ENCODE results near the gene BRD3OS. TPM values are rescaled to one million over a fixed set of nuclear protein-coding genes. Genes with fewer than 3 reads are reported as not detected.

BRD3OS gene
- total and polyA plus RNA-seq, 10 of the 15 experiments (the other 5 are each of a cell fraction or from before 2014, with no cell fraction given), result 2.1 to 13.7 (median 10.7) TPM

DNA sequence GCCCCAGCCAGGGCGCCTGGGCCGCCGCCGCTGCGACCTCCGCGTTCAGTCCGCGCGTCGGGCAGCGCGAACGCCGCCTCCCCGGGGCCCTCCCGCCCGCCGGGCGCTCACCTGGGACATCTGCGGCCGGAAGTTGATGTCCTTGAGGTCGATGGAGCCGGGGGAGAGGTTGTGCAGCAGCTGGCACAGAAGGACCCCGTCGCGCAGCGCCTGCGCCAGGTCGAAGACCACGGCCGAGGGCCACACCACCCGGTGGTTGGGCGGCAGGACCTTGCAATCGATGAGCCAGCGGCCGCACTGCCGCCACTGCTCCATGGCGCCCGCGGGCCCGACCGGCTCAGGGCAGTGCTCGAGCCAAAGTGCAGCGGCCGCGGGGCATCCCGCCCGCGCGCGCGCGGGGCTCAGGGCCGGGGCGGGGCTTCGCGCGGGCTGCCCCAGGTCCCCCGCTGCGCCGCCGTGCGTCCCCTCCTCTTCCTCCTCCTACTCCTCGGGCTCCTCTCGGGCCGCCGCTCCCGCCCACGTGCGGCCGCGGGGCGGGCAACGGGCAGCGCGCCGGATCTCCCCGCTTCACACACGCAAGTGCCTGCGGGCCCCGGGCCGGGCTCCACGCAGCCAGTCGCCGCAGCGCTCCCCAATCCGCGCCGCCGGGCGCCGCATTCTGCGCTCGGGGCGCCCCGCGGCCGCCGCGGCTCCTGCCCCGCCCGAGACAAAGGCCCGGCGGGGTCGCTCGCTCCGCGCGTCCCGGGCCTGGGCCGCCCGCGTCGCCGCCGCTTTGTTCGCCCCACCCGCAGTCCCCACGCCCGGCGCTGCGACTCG, 33.1 kb upstream of the BRD3OS start, which contains the start of gene VAV2 (continued):
- TF ChIP-seq NFXL1 (IDR thresholded peaks at IDR 0.05; ENCODE audit: borderline replicate concordance) (no peak), ATF7 (IDR thresholded peaks at IDR 0.05; ENCODE audit: low read depth) (no peak), NFYB (IDR thresholded peaks at IDR 0.05; ENCODE audit: insufficient read depth, low read depth, low read length) (no peak), HDAC2 (IDR thresholded peaks at IDR 0.05) (no peak), PML (IDR thresholded peaks at IDR 0.05; ENCODE audit: low read length) (no peak), TCF12 (IDR thresholded peaks at IDR 0.05; ENCODE audit: low read depth, low read length) (no peak), TARDBP (IDR thresholded peaks at IDR 0.05; ENCODE audit: borderline replicate concordance) (no peak), ZNF207 (IDR thresholded peaks at IDR 0.05; ENCODE audit: borderline replicate concordance) (no peak), ZNF384 (IDR thresholded peaks at IDR 0.05; ENCODE audit: borderline replicate concordance, low read depth, low read length) (no peak), POLR2A (IDR thresholded peaks at IDR 0.05; ENCODE audit: low read depth, low read length) (peak; percentile 73), STAT1 (conservative IDR thresholded peaks at IDR 0.05) (no peak), SMAD5 (IDR thresholded peaks at IDR 0.05; ENCODE audit: low read depth) (no peak), STAT3 (IDR thresholded peaks at IDR 0.05; ENCODE audit: low read depth, low read length) (no peak), CHD1 (IDR thresholded peaks at IDR 0.05; ENCODE audit: low read depth, low read length) (no peak), POU2F2 (IDR thresholded peaks at IDR 0.05; ENCODE audit: borderline replicate concordance, low read depth, low read length) (peak; percentile 9; the same call in 1 of the 3 replicates), MYC (IDR thresholded peaks at IDR 0.05; ENCODE audit: insufficient read depth, insufficient read length, insufficient replicate concordance, low read length, severe bottlenecking) (peak; percentile 45)
- TF ChIP-seq, protein P1, sequence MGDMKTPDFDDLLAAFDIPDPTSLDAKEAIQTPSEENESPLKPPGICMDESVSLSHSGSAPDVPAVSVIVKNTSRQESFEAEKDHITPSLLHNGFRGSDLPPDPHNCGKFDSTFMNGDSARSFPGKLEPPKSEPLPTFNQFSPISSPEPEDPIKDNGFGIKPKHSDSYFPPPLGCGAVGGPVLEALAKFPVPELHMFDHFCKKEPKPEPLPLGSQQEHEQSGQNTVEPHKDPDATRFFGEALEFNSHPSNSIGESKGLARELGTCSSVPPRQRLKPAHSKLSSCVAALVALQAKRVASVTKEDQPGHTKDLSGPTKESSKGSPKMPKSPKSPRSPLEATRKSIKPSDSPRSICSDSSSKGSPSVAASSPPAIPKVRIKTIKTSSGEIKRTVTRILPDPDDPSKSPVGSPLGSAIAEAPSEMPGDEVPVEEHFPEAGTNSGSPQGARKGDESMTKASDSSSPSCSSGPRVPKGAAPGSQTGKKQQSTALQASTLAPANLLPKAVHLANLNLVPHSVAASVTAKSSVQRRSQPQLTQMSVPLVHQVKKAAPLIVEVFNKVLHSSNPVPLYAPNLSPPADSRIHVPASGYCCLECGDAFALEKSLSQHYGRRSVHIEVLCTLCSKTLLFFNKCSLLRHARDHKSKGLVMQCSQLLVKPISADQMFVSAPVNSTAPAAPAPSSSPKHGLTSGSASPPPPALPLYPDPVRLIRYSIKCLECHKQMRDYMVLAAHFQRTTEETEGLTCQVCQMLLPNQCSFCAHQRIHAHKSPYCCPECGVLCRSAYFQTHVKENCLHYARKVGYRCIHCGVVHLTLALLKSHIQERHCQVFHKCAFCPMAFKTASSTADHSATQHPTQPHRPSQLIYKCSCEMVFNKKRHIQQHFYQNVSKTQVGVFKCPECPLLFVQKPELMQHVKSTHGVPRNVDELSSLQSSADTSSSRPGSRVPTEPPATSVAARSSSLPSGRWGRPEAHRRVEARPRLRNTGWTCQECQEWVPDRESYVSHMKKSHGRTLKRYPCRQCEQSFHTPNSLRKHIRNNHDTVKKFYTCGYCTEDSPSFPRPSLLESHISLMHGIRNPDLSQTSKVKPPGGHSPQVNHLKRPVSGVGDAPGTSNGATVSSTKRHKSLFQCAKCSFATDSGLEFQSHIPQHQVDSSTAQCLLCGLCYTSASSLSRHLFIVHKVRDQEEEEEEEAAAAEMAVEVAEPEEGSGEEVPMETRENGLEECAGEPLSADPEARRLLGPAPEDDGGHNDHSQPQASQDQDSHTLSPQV (IDR thresholded peaks at IDR 0.05), result no peak
- TF ChIP-seq, protein P2, sequence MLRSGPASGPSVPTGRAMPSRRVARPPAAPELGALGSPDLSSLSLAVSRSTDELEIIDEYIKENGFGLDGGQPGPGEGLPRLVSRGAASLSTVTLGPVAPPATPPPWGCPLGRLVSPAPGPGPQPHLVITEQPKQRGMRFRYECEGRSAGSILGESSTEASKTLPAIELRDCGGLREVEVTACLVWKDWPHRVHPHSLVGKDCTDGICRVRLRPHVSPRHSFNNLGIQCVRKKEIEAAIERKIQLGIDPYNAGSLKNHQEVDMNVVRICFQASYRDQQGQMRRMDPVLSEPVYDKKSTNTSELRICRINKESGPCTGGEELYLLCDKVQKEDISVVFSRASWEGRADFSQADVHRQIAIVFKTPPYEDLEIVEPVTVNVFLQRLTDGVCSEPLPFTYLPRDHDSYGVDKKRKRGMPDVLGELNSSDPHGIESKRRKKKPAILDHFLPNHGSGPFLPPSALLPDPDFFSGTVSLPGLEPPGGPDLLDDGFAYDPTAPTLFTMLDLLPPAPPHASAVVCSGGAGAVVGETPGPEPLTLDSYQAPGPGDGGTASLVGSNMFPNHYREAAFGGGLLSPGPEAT (IDR thresholded peaks at IDR 0.05; ENCODE audit: low read depth), result no peak
- TF ChIP-seq, protein P3, sequence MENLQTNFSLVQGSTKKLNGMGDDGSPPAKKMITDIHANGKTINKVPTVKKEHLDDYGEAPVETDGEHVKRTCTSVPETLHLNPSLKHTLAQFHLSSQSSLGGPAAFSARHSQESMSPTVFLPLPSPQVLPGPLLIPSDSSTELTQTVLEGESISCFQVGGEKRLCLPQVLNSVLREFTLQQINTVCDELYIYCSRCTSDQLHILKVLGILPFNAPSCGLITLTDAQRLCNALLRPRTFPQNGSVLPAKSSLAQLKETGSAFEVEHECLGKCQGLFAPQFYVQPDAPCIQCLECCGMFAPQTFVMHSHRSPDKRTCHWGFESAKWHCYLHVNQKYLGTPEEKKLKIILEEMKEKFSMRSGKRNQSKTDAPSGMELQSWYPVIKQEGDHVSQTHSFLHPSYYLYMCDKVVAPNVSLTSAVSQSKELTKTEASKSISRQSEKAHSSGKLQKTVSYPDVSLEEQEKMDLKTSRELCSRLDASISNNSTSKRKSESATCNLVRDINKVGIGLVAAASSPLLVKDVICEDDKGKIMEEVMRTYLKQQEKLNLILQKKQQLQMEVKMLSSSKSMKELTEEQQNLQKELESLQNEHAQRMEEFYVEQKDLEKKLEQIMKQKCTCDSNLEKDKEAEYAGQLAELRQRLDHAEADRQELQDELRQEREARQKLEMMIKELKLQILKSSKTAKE (IDR thresholded peaks at IDR 0.05; ENCODE audit: low read depth, poor library complexity, severe bottlenecking), result no peak
- TF ChIP-seq, protein P4, sequence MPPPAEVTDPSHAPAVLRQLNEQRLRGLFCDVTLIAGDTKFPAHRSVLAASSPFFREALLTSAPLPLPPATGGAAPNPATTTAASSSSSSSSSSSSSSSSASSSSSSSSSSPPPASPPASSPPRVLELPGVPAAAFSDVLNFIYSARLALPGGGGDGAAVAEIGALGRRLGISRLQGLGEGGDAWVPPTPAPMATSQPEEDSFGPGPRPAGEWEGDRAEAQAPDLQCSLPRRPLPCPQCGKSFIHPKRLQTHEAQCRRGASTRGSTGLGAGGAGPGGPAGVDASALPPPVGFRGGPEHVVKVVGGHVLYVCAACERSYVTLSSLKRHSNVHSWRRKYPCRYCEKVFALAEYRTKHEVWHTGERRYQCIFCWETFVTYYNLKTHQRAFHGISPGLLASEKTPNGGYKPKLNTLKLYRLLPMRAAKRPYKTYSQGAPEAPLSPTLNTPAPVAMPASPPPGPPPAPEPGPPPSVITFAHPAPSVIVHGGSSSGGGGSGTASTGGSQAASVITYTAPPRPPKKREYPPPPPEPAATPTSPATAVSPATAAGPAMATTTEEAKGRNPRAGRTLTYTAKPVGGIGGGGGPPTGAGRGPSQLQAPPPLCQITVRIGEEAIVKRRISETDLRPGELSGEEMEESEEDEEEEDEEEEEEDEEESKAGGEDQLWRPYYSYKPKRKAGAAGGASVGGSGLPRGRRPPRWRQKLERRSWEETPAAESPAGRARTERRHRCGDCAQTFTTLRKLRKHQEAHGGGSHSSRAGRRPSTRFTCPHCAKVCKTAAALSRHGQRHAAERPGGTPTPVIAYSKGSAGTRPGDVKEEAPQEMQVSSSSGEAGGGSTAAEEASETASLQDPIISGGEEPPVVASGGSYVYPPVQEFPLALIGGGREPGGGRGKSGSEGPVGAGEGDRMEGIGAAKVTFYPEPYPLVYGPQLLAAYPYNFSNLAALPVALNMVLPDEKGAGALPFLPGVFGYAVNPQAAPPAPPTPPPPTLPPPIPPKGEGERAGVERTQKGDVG (CRISPR knock-in tag; IDR thresholded peaks at IDR 0.05), result no peak

All from GM12878 (cell line).